ENCODE results near the gene FALEC. TPM values are rescaled to one million over a fixed set of nuclear protein-coding genes. Genes with fewer than 3 reads are reported as not detected.

Gene FALEC
- total and polyA plus RNA-seq, 9 of the 15 experiments (the other 6 are each of a cell fraction or from before 2014, with no cell fraction given): 0.15 to 1.8 (median 0.53) TPM; not detected in 5

- peak; percentile 79; the same call in 1 of the 2 replicates for TF ChIP-seq ZNF76 (CRISPR knock-in tag; IDR thresholded peaks at IDR 0.05; ENCODE audit: borderline replicate concordance)
- no peak for TF ChIP-seq TEAD4 (IDR thresholded peaks at IDR 0.05; ENCODE audit: low read length)
- TF ChIP-seq TEAD4 (CRISPR knock-in tag; IDR thresholded peaks at IDR 0.05; ENCODE audit: borderline replicate concordance): peak; percentile 68; the same call in 1 of the 2 replicates
- no peak for TF ChIP-seq ZNF239 (CRISPR knock-in tag; IDR thresholded peaks at IDR 0.05)
- TF ChIP-seq DLX4 (CRISPR knock-in tag; IDR thresholded peaks at IDR 0.05): no peak
- peak; percentile 20; the same call in 1 of the 2 replicates for TF ChIP-seq GABPA (tag; conservative IDR thresholded peaks at IDR 0.05; ENCODE audit: low read depth)
- no peak for TF ChIP-seq FUS (optimal IDR thresholded peaks at IDR 0.05; ENCODE audit: low read depth, low read length)
- TF ChIP-seq ZNF592 (IDR thresholded peaks at IDR 0.05): peak; percentile 74
- peak; percentile 45 for TF ChIP-seq SAP30 (IDR thresholded peaks at IDR 0.05; ENCODE audit: borderline replicate concordance, insufficient read depth, low read depth, low read length, poor library complexity, severe bottlenecking)
- no peak for TF ChIP-seq NCOA4 (IDR thresholded peaks at IDR 0.05; ENCODE audit: partially characterized antibody)
- no peak for TF ChIP-seq CHCHD3 (CRISPR knock-in tag; IDR thresholded peaks at IDR 0.05)
- TF ChIP-seq CBFA2T2 (conservative IDR thresholded peaks at IDR 0.05): no peak
- peak; percentile 60 to 62 for TF ChIP-seq NRF1 (conservative IDR thresholded peaks at IDR 0.05 in 1 of 2, IDR thresholded peaks at IDR 0.05 in 1 of 2)
- TF ChIP-seq ZNF444 (CRISPR knock-in tag; IDR thresholded peaks at IDR 0.05): no peak
These were observed 33.3 kb downstream of the FALEC start, which contains the start of gene ADAMTSL4 (continued) for GRCh38 chr1:150548632-150549495.

Measured in K562 (cell line).